BJ (cell line): Measurements from ENCODE around the gene TMOD1. TPM values are rescaled to one million over a fixed set of nuclear protein-coding genes. Genes with fewer than 3 reads are reported as not detected.

ENCODE experiments used
- CTCF ChIA-PET: fragments of 350-600 bp; formaldehyde crosslinking; extraction: SDS; loops from one replicate; lab custom pipeline; 2021; ENCODE audit warnings: antibody characterized with exemption, inconsistent platforms; lab: Yijun Ruan, JAX
- POLR2A ChIA-PET: fragments of 300-600 bp; sonication (Branson Sonifier 250); formaldehyde crosslinking; extraction: SDS; loops from one replicate; lab custom pipeline; 2021; ENCODE audit warnings: antibody characterized with exemption; lab: Charles Lee
- DNase-seq: peaks from one replicate; pipeline ENCODE4 v3.0.0-alpha.2; 2011; ENCODE audit warnings: low read depth
- H3K27me3 ChIP-seq: 2 replicates; pipeline ENCODE4 v1.6.0; 2011; ENCODE audit warnings: low read length; ENCODE audit not compliant: control insufficient read depth, insufficient read depth
- H3K36me3 ChIP-seq: 2 replicates; pipeline ENCODE4 v1.5.1; 2011; ENCODE audit warnings: low read length; ENCODE audit not compliant: control insufficient read depth, insufficient read depth
- H3K4me3 ChIP-seq: 2 replicates; pipeline ENCODE4 v1.5.1; 2011; ENCODE audit warnings: low read depth, mild to moderate bottlenecking, control low read depth, low read length
- CTCF ChIP-seq: IDR thresholded peaks from 2 replicates; pipeline ENCODE4 v1.5.1; 2011; ENCODE audit warnings: low read depth, mild to moderate bottlenecking, control low read depth, inconsistent platforms, low read length, moderate library complexity; ENCODE audit not compliant: insufficient read depth
- polyA plus RNA-seq: library from polyadenylated mRNA; depleted of rRNA; stranded (reverse); fragments of >200 nt; gene quantifications from 2 replicates; pipeline ENCODE4 v1.2.3, GENCODE V29; 2011

Gene TMOD1
- polyA plus RNA-seq, 1 experiment: 0.06 TPM

- no peak for DNase-seq
- Histone ChIP-seq H3K27me3 (peaks cover 38% of the 10 kb centered on the region), H3K36me3 (0 out of 2 replicates have a peak, but pooled peaks cover 2% of the 10 kb centered on the region), H3K4me3 (no peak overlapping the region; the same call in 1 of the 2 replicates)
- ChIA-PET CTCF (interaction anchor here (1.0 to 3.9 kb wide), 5 partner anchors 8 to 113 kb away, joined by 3 to 21 read pairs (median 3); no protein-coding TSS in a partner anchor), POLR2A (no interaction called here)
- TF ChIP-seq CTCF: no peak
These were observed 695 bp upstream of the TMOD1 start for GRCh38 chr9:97500765-97501176.

- H3K4me3 ChIP-seq: peak overlapping the region; percentile 42
- peaks cover 41% of the 10 kb centered on the region for H3K27me3 ChIP-seq
- DNase-seq: no peak
- ChIA-PET CTCF (interaction anchor here (1.2 to 3.9 kb wide), 3 partner anchors 14 to 96 kb away, joined by 3 to 21 read pairs (median 20); no protein-coding TSS in a partner anchor), POLR2A (no interaction called here)
- H3K36me3 ChIP-seq: no peaks in the 10 kb centered on the region
- TF ChIP-seq CTCF: no peak
These were observed 431 bp downstream of the TMOD1 start for GRCh38 chr9:97501972-97502221.

- POLR2A ChIA-PET: no interaction called here
- no peaks in the 10 kb centered on the region for H3K36me3 ChIP-seq
- CTCF ChIA-PET: interaction anchor here (0.6 to 3.9 kb wide), 8 partner anchors 9 to 290 kb away, joined by 3 to 21 read pairs (median 4); no protein-coding TSS in a partner anchor
- H3K27me3 ChIP-seq: peaks cover 41% of the 10 kb centered on the region
- H3K4me3 ChIP-seq: peak overlapping the region; percentile 42
- no peak for TF ChIP-seq CTCF
- no peak for DNase-seq
These were observed 937 bp downstream of the TMOD1 start for GRCh38 chr9:97502222-97502983.

- no peak for TF ChIP-seq CTCF
- peaks cover 41% of the 10 kb centered on the region for H3K27me3 ChIP-seq
- no peak for DNase-seq
- POLR2A ChIA-PET: no interaction called here
- no peaks in the 10 kb centered on the region for H3K36me3 ChIP-seq
- H3K4me3 ChIP-seq: no peak overlapping the region
- CTCF ChIA-PET: interaction anchor here (0.6 to 3.9 kb wide), 7 partner anchors 8 to 290 kb away, joined by 3 to 21 read pairs (median 4); no protein-coding TSS in a partner anchor
These were observed 1.8 kb downstream of the TMOD1 start for GRCh38 chr9:97502984-97503861.

GRCh38 chr9:97503862-97504210 is 2.4 kb downstream of the TMOD1 start:
- no peak for TF ChIP-seq CTCF
- Histone ChIP-seq H3K36me3 (no peaks in the 10 kb centered on the region), H3K4me3 (no peak overlapping the region), H3K27me3 (peaks cover 41% of the 10 kb centered on the region)
- no peak for DNase-seq
- CTCF ChIA-PET: interaction anchor here (0.8 to 3.9 kb wide), 4 partner anchors 19 to 94 kb away, joined by 3 to 21 read pairs (median 12); no protein-coding TSS in a partner anchor
- POLR2A ChIA-PET: no interaction called here
